A673 (cell line): ENCODE data around the gene SMARCA4. TPM values are rescaled to one million over a fixed set of nuclear protein-coding genes. Genes with fewer than 3 reads are reported as not detected.

Experiments used
- BruUV-seq: library from RNA; stranded (reverse); fragments of 400-500 nt; replicated peaks from 2 replicates; lab custom pipeline; 2021; lab: Mats Ljungman, UMichigan
- CTCF ChIA-PET: fragments of 300-600 bp; sonication (Branson Sonifier 250); formaldehyde crosslinking; loops from one replicate; lab custom pipeline; 2022; ENCODE audit warnings: antibody characterized with exemption; lab: Charles Lee
- POLR2A ChIA-PET: fragments of 300-600 bp; sonication (Branson Sonifier 250); formaldehyde crosslinking; loops from one replicate; lab custom pipeline; 2022; ENCODE audit warnings: antibody characterized with exemption; ENCODE audit not compliant: low non-redundant PET; lab: Charles Lee
- DNase-seq: peaks from one replicate; pipeline ENCODE4 v3.0.0-alpha.2; 2015; ENCODE audit warnings: low spot score
- H3K27ac ChIP-seq: fragments of 200-600 bp; sonication (generic); 2 replicates; pipeline ENCODE4 v1.5.1; 2016; ENCODE audit warnings: mixed run types, low read depth, mild to moderate bottlenecking, mixed read lengths, antibody characterized with exemption, low read length; ENCODE audit not compliant: poor library complexity, severe bottlenecking
- H3K27me3 ChIP-seq: fragments of 200-600 bp; sonication (generic); replicated peaks from 2 replicates; pipeline ENCODE4 v1.6.1; 2017; ENCODE audit warnings: mixed run types, low read depth, mild to moderate bottlenecking, mixed read lengths, antibody characterized with exemption, low read length; ENCODE audit not compliant: insufficient read depth, poor library complexity
- H3K36me3 ChIP-seq: fragments of 200-600 bp; sonication (generic); 2 replicates; pipeline ENCODE4 v1.6.1; 2016; ENCODE audit warnings: mixed run types, mild to moderate bottlenecking, mixed read lengths, antibody characterized with exemption, low read length; ENCODE audit not compliant: insufficient read depth, poor library complexity, severe bottlenecking
- H3K4me1 ChIP-seq: fragments of 200-600 bp; sonication (generic); 2 replicates; pipeline ENCODE4 v1.6.1; 2017; ENCODE audit warnings: mixed run types, mild to moderate bottlenecking, mixed read lengths, antibody characterized with exemption, low read length; ENCODE audit not compliant: insufficient read depth, poor library complexity, severe bottlenecking
- H3K4me3 ChIP-seq: fragments of 200-600 bp; sonication (generic); 2 replicates; pipeline ENCODE4 v1.5.1; 2016; ENCODE audit warnings: low read depth, mixed run types, mild to moderate bottlenecking, mixed read lengths, low read length; ENCODE audit not compliant: poor library complexity, severe bottlenecking
- H3K9me3 ChIP-seq: fragments of 200-600 bp; sonication (generic); 2 replicates; pipeline ENCODE4 v1.6.1; 2016; ENCODE audit warnings: mixed run types, low read depth, mild to moderate bottlenecking, mixed read lengths, antibody characterized with exemption, low read length; ENCODE audit not compliant: poor library complexity, severe bottlenecking
- CTCF ChIP-seq: fragments of 300-800, 200-600 bp; sonication (generic); conservative IDR thresholded peaks from 2 replicates; pipeline ENCODE4 v1.5.1; 2017; ENCODE audit warnings: low read depth, mild to moderate bottlenecking, antibody characterized with exemption, low read length, moderate library complexity, mixed read lengths
- EZH2 ChIP-seq: fragments of 200-600 bp; sonication (generic); IDR thresholded peaks from 2 replicates; pipeline ENCODE4 v1.6.1; 2017; ENCODE audit warnings: borderline replicate concordance, low read depth, mild to moderate bottlenecking, mixed read lengths, antibody characterized with exemption, low read length; ENCODE audit not compliant: poor library complexity, severe bottlenecking
- intact Hi-C: fragments of 100-400 bp; cut with micrococcal nuclease; formaldehyde crosslinking; loops from one replicate; pipeline ENCODE4 v1.10.0; 2022; ENCODE audit not compliant: unreplicated experiment
- total RNA-seq: library from RNA; stranded (reverse); gene quantifications from 2 replicates; pipeline ENCODE4 v1.2.3, GENCODE V29; 2021

SMARCA4 gene
- total RNA-seq, 1 experiment from 2014 or later = 307 TPM

DNA sequence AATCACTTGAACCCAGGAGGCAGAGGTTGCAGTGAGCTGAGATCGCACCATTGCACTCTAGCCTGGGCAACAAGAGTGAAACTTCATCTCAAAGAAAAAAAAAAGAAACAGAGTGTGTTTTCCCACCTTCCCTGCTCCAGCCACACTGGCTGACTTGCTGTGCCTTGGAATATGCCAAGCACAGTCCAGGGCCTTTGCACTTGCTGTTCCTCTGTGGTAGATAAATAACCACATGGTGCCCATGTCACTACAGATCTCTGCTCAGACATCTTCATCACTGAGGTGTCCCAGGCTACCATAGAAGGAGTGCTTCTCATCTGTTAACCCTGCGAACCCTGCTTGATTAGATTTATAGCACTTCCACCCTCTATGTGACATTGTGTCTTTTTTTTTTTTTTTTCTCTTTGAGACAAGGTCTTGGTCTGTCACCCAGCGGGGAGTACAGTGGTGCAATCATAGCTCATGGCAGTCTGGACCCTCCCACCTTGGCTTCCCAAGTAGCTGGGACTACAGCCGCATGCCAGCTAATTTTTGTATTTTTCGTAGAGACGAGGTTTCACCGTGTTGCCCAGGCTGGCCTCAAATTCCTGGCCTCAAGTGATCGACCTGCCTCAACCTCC, 10.4 kb downstream of the SMARCA4 start:
- ChIA-PET POLR2A (no interaction called here), CTCF (interaction anchor here (0.6 kb wide), 1 partner anchor 30 kb away, joined by 3 read pairs; no protein-coding TSS in a partner anchor)
- H3K9me3 ChIP-seq = no peaks in the 10 kb centered on the region
- DNase-seq = no peak
- no peak overlapping the region for H3K4me3 ChIP-seq
- TF ChIP-seq EZH2 (no peak), CTCF (no peak)
- H3K27ac ChIP-seq = no peak overlapping the region
- intact Hi-C loops = no loop called here
- H3K36me3 ChIP-seq = no peaks in the 10 kb centered on the region
- H3K4me1 ChIP-seq = no peaks in the 10 kb centered on the region
- H3K27me3 ChIP-seq = no peaks in the 10 kb centered on the region
- BruUV-seq = no TSS peak

DNA sequence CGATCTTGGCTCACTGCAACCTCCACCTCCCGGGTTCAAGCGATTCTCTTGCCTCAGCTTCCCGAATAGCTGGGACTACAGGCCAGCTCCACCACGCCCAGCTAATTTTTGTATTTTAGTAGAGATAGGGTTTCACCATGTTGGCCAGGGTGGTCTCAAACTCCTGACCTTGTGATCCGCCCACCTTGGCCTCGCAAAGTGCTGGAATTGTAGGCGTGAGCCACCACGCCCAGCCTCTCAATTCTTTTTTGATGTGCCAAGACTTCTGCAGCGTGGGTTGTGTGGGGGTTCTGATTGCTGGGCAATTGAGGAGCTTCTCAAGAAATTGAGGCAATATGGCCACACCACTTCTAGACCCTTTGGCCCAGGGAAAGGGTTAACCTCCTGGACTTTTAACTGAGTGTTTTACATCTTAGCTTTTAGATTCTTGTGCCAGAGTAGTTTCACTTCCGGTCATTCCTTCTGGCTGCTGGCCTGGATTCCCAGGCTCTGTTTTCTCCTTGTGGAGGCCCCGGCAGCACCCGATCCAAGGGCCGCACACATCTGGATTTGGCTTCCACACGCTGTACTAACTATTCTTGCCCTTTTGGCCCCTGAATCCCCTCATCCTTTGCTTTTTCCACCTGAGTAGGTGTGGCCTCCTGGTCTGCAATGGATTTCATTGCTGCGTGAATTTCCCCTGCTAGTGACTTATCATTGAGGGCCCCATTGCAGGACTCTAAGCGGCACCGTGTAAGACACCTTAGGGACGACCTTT, 14.7 kb downstream of the SMARCA4 start:
- Histone ChIP-seq H3K4me1 (peaks cover 5% of the 10 kb centered on the region), H3K4me3 (no peak overlapping the region), H3K9me3 (no peaks in the 10 kb centered on the region), H3K27ac (no peak overlapping the region), H3K36me3 (no peaks in the 10 kb centered on the region), H3K27me3 (no peaks in the 10 kb centered on the region)
- intact Hi-C loops = no loop called here
- ChIA-PET POLR2A (no interaction called here), CTCF (no interaction called here)
- DNase-seq = no peak
- TF ChIP-seq EZH2 = no peak
- no peak for TF ChIP-seq CTCF
- BruUV-seq = no TSS peak

DNA sequence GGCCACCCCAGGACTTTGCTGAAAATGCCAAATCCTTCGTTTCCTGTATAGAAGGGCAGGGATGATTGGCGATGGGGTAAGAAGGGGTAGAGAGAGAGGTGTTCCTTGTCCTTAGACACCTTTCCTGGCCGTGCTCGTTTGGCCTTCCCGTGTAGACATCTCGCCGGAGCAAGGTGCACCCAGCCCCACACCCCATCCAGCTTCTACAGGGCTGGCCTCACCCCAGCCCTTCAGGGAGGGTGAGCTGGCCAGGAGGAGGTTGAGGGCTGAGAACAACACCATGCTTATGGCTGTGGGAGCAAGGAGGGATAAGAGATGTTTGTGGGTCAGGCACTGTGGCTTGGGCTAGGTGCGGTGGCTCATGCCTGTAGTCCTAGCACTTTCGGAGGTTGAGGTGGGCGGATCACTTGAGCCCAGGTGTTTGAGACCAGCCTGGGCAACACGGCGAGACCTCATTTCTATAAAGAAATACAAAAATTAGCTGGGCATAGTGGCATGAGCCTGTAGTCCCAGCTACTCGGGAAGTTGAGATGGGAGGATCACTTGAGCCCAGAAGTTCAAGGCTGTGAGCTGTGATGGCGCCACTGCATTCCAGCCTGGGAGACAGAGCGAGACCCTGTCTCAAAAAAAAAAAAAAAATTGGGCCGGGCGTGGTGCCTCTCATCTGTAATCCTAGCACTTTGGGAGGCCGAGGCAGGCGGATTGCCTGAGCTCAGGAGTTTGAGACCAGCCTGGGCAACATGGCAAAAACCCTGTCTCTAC, 15.5 kb downstream of the SMARCA4 start:
- no TSS peak for BruUV-seq
- ChIA-PET POLR2A (no interaction called here), CTCF (no interaction called here)
- Histone ChIP-seq H3K9me3 (no peaks in the 10 kb centered on the region), H3K36me3 (peaks cover under 1% of the 10 kb centered on the region), H3K27ac (no peak overlapping the region), H3K4me1 (peaks cover 5% of the 10 kb centered on the region), H3K27me3 (no peaks in the 10 kb centered on the region), H3K4me3 (no peak overlapping the region)
- TF ChIP-seq CTCF (no peak), EZH2 (no peak)
- no peak for DNase-seq
- intact Hi-C loops = no loop called here
